CD4-positive, alpha-beta T cell treated with Interleukin-1 beta for 1 hour (primary cell): ENCODE results near the gene MYLK.

Experiments used
- DNase-seq, 2 donors: peaks; one replicate each; pipeline ENCODE4 v3.0.0-alpha.2; 2020 to 2022

Gene MYLK

GRCh38 chr3:123576122-123576521 lies 308.0 kb downstream of the MYLK start:
- no peak for DNase-seq

GRCh38 chr3:123571973-123572365 lies 312.2 kb downstream of the MYLK start:
- DNase-seq, result no peak

- no peak for DNase-seq
Observed at GRCh38 chr3:123571264-123571972, 312.7 kb downstream of the MYLK start.

- DNase-seq, result no peak
Observed at GRCh38 chr3:123568875-123569274, 315.3 kb downstream of the MYLK start.

- no peak for DNase-seq
Observed at GRCh38 chr3:123568034-123568433, 316.1 kb downstream of the MYLK start.

GRCh38 chr3:123564056-123564455 lies 320.1 kb downstream of the MYLK start:
- DNase-seq, result no peak

- DNase-seq, result no peak
Observed at GRCh38 chr3:123562547-123562946, 321.6 kb downstream of the MYLK start.

GRCh38 chr3:123561188-123561587 lies 322.9 kb downstream of the MYLK start:
- no peak for DNase-seq
